SU-DHL-6 (cell line): ENCODE measurements around the gene ERBB4.

Experiments used
- CTCF ChIP-seq: fragments of 200-600 bp; sonication (generic); IDR thresholded peaks from one replicate; pipeline ENCODE4 v1.5.1; 2017; ENCODE audit warnings: antibody characterized with exemption, mild to moderate bottlenecking, low read length, moderate library complexity; ENCODE audit not compliant: insufficient read depth, poor library complexity, severe bottlenecking
- EZH2phosphoT487 ChIP-seq: fragments of 200-600 bp; sonication (generic), shearing (Covaris generic); conservative IDR thresholded peaks from 2 replicates; pipeline ENCODE4 v1.6.1; 2018; ENCODE audit warnings: mild to moderate bottlenecking, antibody characterized with exemption, low read length, moderate library complexity, mixed read lengths

GRCh38 chr2:212083492-212083891, 455.1 kb downstream of the ERBB4 start:
- TF ChIP-seq CTCF (no peak), EZH2phosphoT487 (no peak)
